ACC112 (cell line): ENCODE measurements around the gene HGFAC.

ENCODE experiments used
- H2AFZ ChIP-seq: fragments of 200-600 bp; sonication (generic); one replicate; pipeline ENCODE4 v1.6.0; 2017; ENCODE audit warnings: antibody characterized with exemption, low read length; ENCODE audit not compliant: unreplicated experiment
- H3K27ac ChIP-seq: fragments of 200-600 bp; sonication (generic); 2 replicates; pipeline ENCODE4 v1.5.1; 2014; ENCODE audit warnings: low read depth, mild to moderate bottlenecking, antibody characterized with exemption, low read length, moderate library complexity
- H3K27me3 ChIP-seq: fragments of 200-600 bp; sonication (generic); 2 replicates; pipeline ENCODE4 v1.6.1; 2014; ENCODE audit warnings: mild to moderate bottlenecking, antibody characterized with exemption, low read length, moderate library complexity, mixed read lengths; ENCODE audit not compliant: insufficient read depth
- H3K36me3 ChIP-seq: fragments of 200-600 bp; sonication (generic); 2 replicates; pipeline ENCODE4 v1.6.1; 2016; ENCODE audit warnings: mild to moderate bottlenecking, antibody characterized with exemption, low read length, moderate library complexity, mixed read lengths; ENCODE audit not compliant: insufficient read depth
- H3K4me1 ChIP-seq: fragments of 200-600 bp; sonication (generic); one replicate; pipeline ENCODE4 v1.6.1; 2016; ENCODE audit warnings: low read length, mixed read lengths; ENCODE audit not compliant: insufficient read depth, unreplicated experiment, control insufficient read depth
- H3K4me3 ChIP-seq: fragments of 200-600 bp; sonication (generic); 2 replicates; pipeline ENCODE4 v1.5.1; 2014; ENCODE audit warnings: mild to moderate bottlenecking, low read depth, low read length
- H3K79me2 ChIP-seq: fragments of 200-600 bp; sonication (generic); one replicate; pipeline ENCODE4 v1.6.0; 2016; ENCODE audit warnings: low read length; ENCODE audit not compliant: control insufficient read depth, unreplicated experiment, insufficient read depth

The HGFAC gene

GRCh38 chr4:3436798-3437581 lies 4.8 kb upstream of the HGFAC start:
- Histone ChIP-seq H3K4me1 (peaks cover 11% of the 10 kb centered on the region), H2AFZ (peak overlapping the region; percentile 58), H3K36me3 (no peaks in the 10 kb centered on the region), H3K79me2 (no peaks in the 10 kb centered on the region), H3K27me3 (no peaks in the 10 kb centered on the region), H3K4me3 (no peak overlapping the region), H3K27ac (peak overlapping the region; percentile 8; the same call in 1 of the 2 replicates)

DNA sequence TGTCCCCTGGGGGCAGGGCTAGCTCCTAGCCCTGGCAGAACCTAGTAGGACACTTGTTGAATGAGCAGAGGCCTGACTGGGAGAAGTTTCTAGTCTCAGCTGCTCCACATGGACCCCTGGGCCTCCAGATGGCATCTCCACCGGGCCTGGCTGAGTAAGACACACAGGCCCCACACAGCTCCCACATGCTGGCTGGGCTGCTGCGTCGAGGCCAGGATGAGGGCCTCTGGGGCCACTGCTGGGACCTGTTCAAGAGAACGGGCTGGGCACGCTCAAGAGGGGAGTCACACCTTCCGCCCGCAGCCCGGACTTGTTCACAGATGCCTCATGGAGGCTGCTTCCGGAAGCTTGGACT lies 4.2 kb upstream of the HGFAC start:
- no peak overlapping the region for H2AFZ ChIP-seq
- no peaks in the 10 kb centered on the region for H3K36me3 ChIP-seq
- H3K27ac ChIP-seq = no peak overlapping the region

GRCh38 chr4:3437998-3438846 lies 3.5 kb upstream of the HGFAC start:
- no peaks in the 10 kb centered on the region for H3K27me3 ChIP-seq
- peaks cover 11% of the 10 kb centered on the region for H3K4me1 ChIP-seq
- H3K79me2 ChIP-seq = no peaks in the 10 kb centered on the region
- no peak overlapping the region for H3K4me3 ChIP-seq
- no peak overlapping the region for H3K27ac ChIP-seq
- no peak overlapping the region for H2AFZ ChIP-seq
- H3K36me3 ChIP-seq = no peaks in the 10 kb centered on the region

More for the DNA sequence above, 4.2 kb upstream of the HGFAC start:
- Histone ChIP-seq H3K27me3 (no peaks in the 10 kb centered on the region), H3K4me1 (peaks cover 11% of the 10 kb centered on the region), H3K4me3 (no peak overlapping the region), H3K79me2 (no peaks in the 10 kb centered on the region)

DNA sequence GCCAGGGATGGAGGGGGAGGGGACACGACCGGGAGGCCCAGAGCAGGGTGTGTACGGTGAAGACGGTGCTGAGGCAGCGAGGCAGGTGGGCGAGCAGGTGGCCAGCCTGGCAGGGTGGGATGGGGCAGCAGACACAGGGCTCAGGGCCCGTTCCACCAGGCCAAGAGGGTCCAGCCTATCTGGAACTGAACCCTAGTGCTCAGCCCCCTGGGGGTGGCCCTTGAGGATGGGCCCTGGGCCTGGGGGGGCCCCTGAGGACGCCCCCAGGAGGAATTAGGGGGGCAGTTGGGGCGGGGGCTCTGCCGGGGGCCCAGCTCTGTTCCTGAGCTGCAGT lies 3.0 kb upstream of the HGFAC start:
- Histone ChIP-seq H2AFZ (no peak overlapping the region), H3K27me3 (no peaks in the 10 kb centered on the region), H3K4me3 (no peak overlapping the region), H3K79me2 (no peaks in the 10 kb centered on the region), H3K36me3 (no peaks in the 10 kb centered on the region), H3K4me1 (peaks cover 11% of the 10 kb centered on the region), H3K27ac (no peak overlapping the region)

DNA sequence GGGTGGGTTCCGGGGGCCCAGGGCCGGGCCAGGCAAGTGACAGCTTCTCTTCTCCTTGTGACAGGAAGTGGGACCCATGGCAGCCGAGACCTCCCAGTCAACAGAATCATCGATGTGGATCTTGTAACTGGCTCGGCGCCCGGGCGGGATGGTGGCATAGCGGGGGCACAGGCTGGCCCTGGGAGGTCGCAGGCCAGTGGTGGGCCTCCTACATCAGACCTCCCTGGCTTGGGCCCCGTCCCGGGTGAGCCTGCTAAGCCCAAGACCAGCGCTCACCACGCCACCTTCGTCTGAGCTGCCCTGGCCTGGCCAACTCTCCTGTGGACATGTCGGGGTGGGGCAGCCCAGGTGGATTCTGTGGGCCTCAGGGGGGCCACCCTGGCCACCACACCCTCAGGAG lies 2.4 kb upstream of the HGFAC start:
- Histone ChIP-seq H3K27me3 (no peaks in the 10 kb centered on the region), H3K4me1 (peaks cover 11% of the 10 kb centered on the region), H2AFZ (no peak overlapping the region), H3K79me2 (no peaks in the 10 kb centered on the region), H3K27ac (no peak overlapping the region), H3K36me3 (no peaks in the 10 kb centered on the region), H3K4me3 (no peak overlapping the region)

- Histone ChIP-seq H3K79me2 (no peaks in the 10 kb centered on the region), H3K36me3 (no peaks in the 10 kb centered on the region), H2AFZ (no peak overlapping the region), H3K27ac (no peak overlapping the region), H3K27me3 (no peaks in the 10 kb centered on the region), H3K4me1 (peaks cover 11% of the 10 kb centered on the region), H3K4me3 (no peak overlapping the region)
Measured at GRCh38 chr4:3440011-3440410, 1.8 kb upstream of the HGFAC start.

- no peaks in the 10 kb centered on the region for H3K79me2 ChIP-seq
- peaks cover 11% of the 10 kb centered on the region for H3K4me1 ChIP-seq
- H3K27me3 ChIP-seq = no peaks in the 10 kb centered on the region
- no peaks in the 10 kb centered on the region for H3K36me3 ChIP-seq
- no peak overlapping the region for H2AFZ ChIP-seq
- no peak overlapping the region for H3K4me3 ChIP-seq
- H3K27ac ChIP-seq = no peak overlapping the region
Measured at GRCh38 chr4:3440979-3441500, 728 bp upstream of the HGFAC start.

DNA sequence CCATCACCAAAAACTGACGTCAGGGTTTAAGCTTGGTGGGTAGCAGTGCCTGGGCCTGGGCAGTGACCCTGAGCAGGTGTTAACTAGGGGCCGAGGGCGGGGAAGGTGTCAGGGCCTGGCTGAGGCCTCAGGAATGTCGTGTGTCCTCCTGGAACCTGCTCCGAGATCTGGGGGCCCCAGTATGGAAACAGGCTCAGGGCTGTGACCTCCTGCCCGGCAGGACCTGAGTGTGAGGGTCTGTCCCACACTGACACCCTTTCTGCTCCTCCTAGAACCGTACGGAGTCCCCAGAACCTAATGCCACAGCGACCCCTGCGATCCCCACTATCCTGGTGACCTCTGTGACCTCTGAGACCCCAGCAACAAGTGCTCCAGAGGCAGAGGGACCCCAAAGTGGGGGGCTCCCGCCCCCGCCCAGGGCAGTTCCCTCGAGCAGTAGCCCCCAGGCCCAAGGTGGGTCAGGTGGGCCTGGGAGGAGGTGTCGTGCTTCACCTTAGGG lies 741 bp downstream of the HGFAC start:
- H3K4me1 ChIP-seq = peaks cover 1% of the 10 kb centered on the region
- H3K79me2 ChIP-seq = no peaks in the 10 kb centered on the region
- H2AFZ ChIP-seq = no peak overlapping the region
- no peak overlapping the region for H3K4me3 ChIP-seq
- H3K27me3 ChIP-seq = no peaks in the 10 kb centered on the region
- no peak overlapping the region for H3K27ac ChIP-seq
- no peaks in the 10 kb centered on the region for H3K36me3 ChIP-seq

DNA sequence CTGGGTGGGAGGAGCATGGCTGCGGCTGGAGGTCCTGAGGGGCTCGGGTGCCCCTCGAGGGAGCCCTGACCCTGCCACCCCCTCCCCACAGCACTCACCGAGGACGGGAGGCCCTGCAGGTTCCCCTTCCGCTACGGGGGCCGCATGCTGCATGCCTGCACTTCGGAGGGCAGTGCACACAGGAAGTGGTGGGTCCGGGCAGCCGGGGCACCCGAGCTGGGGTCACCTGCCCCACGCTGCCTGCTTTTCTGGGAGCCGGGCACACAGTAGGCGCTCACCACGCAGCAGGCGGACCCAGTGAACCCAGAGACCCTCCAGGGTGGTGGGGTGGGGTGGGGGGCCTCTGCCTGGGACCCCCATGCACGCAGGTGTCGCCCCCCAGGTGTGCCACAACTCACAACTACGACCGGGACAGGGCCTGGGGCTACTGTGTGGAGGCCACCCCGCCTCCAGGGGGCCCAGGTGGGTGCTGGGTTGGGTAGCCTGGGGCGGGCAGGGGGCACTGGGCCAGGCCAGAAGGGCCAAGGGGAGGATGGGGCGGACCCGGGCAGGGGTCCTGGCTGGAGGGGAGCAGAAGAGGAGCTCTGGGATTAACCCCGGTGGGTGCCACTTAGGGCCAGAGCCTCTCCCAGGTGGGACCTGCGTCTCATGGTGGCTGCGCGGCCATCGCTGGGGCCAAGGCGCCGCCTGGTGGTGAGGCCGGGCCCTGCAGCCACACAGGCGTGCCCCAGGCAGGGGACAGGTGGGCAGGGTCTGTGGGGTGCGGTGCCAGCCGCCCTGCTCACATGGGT lies 1.4 kb downstream of the HGFAC start:
- H3K4me1 ChIP-seq = no peaks in the 10 kb centered on the region
- H3K27ac ChIP-seq = no peak overlapping the region
- H3K4me3 ChIP-seq = no peak overlapping the region
- no peaks in the 10 kb centered on the region for H3K27me3 ChIP-seq
- H3K36me3 ChIP-seq = no peaks in the 10 kb centered on the region
- no peak overlapping the region for H2AFZ ChIP-seq
- H3K79me2 ChIP-seq = no peaks in the 10 kb centered on the region

DNA sequence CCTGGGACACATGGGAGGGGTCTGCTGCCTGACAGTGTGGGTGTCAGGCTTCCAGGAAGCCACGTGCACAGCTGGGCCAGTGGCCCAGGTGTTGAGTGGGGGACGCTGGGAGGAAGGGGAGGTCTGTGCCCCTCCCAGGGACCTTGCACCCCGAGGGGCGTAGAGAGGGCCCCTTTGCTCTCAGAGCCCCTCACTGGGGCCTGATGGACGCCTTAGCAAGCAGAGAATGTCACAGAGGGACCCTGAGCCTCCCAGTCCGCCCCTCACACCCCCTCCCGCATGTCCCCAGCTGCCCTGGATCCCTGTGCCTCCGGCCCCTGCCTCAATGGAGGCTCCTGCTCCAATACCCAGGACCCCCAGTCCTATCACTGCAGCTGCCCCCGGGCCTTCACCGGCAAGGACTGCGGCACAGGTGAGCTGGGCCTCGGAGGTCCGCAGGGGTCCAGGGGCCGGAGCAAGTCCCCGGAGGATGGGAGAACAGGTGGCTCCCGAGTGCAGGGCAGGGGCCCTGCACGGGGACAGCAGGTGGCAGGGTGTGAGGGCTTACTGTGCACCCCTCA lies 2.1 kb downstream of the HGFAC start:
- Histone ChIP-seq H3K36me3 (no peaks in the 10 kb centered on the region), H3K27ac (no peak overlapping the region), H3K4me3 (no peak overlapping the region), H2AFZ (no peak overlapping the region), H3K79me2 (no peaks in the 10 kb centered on the region), H3K27me3 (no peaks in the 10 kb centered on the region), H3K4me1 (no peaks in the 10 kb centered on the region)
